K562 (cell line): Measurements from ENCODE around the gene ZNF705A. TPM values are rescaled to one million over a fixed set of nuclear protein-coding genes. Genes with fewer than 3 reads are reported as not detected.
A peak's percentile ranks its signal among the peaks of the same experiment; 100 is the strongest.
"Not testable (repeated sequence)": the region's sequence is repeated elsewhere in the genome, so short reads cannot be mapped to it uniquely, and the experiment has no call there.

ENCODE experiments used
- ATAC-seq: fragments of 200-7000 bp; cut with Tn5 transposase; 3 replicates; pipeline ENCODE4 v1.9.1; 2020; ENCODE audit warnings: moderate library complexity
- BruUV-seq: library from RNA; stranded (reverse); fragments of 400-500 nt; replicated peaks from 2 replicates; lab custom pipeline; 2021; lab: Mats Ljungman, UMichigan
- CTCF ChIA-PET: fragments of 300-600 bp; formaldehyde crosslinking; extraction: SDS; loops from one replicate; lab custom pipeline; 2021; ENCODE audit warnings: low intra/inter-chr PET ratio; lab: Yijun Ruan, JAX
- POLR2A ChIA-PET: fragments of 300-600, 350-650 bp; sonication (Branson Sonifier 250); formaldehyde crosslinking; extraction: SDS; loops from one replicate; lab custom pipeline; 2021; ENCODE audit warnings: antibody characterized with exemption, inconsistent platforms; lab: Yijun Ruan, JAX
- DNase-seq, 4 experiments: peaks; one replicate each; pipeline versions ENCODE4 v3.0.0 to v3.0.0-alpha.2; 2011 to 2018; ENCODE audit warnings: low spot score in 3 of 4, mixed read lengths in 3 of 4; ENCODE audit errors: extremely low read depth in 1 of 4
- FAIRE-seq: peaks from 2 replicates; lab custom pipeline; 2011; peaks lifted over from hg19 to GRCh38; lab: Jason Lieb, UNC
- H2AFZ ChIP-seq: 2 replicates; pipeline ENCODE4 v1.6.0; 2011; ENCODE audit warnings: low read depth, low read length, control low read depth, inconsistent platforms
- H3K27ac ChIP-seq: fragments of 200-600 bp; 3 replicates; pipeline ENCODE4 v1.8.0; 2011; ENCODE audit warnings: low read depth, mild to moderate bottlenecking, control low read depth, inconsistent platforms, low read length, moderate library complexity, mixed read lengths; ENCODE audit errors: extremely low read depth
- H3K27me3 ChIP-seq, 2 experiments: fragments of 300-600 bp in 1 of 2; 2 replicates in 1 of 2; 3 replicates in 1 of 2; pipeline versions ENCODE4 v1.6.0 to v1.8.0; 2011; ENCODE audit warnings: inconsistent platforms in 2 of 2, low read length in 2 of 2, mild to moderate bottlenecking in 1 of 2, mixed read lengths in 1 of 2, moderate library complexity in 1 of 2; ENCODE audit not compliant: control insufficient read depth in 2 of 2, insufficient read depth in 2 of 2
- H3K36me3 ChIP-seq: fragments of 300-600 bp; 3 replicates; pipeline ENCODE4 v1.8.0; 2011; ENCODE audit warnings: mild to moderate bottlenecking, low read length, inconsistent platforms; ENCODE audit not compliant: control insufficient read depth, insufficient read depth
- H3K4me1 ChIP-seq, 2 experiments: fragments of 200-600 bp in 1 of 2; replicated peaks in 1 of 2; 2 replicates in 1 of 2; 3 replicates in 1 of 2; pipeline versions ENCODE4 v1.5.1 to v1.8.0; 2011; ENCODE audit warnings: inconsistent platforms in 2 of 2, low read length in 2 of 2, mild to moderate bottlenecking in 1 of 2, mixed read lengths in 1 of 2, moderate library complexity in 1 of 2; ENCODE audit not compliant: control insufficient read depth in 2 of 2, insufficient read depth in 2 of 2
- H3K4me2 ChIP-seq: 2 replicates; pipeline ENCODE4 v1.6.1; 2011; ENCODE audit warnings: low read length, control low read depth, inconsistent platforms, mixed read lengths; ENCODE audit not compliant: insufficient read depth
- H3K4me3 ChIP-seq: fragments of 200-600 bp; sonication (generic), shearing (Covaris generic); 2 replicates; pipeline ENCODE4 v1.5.1; 2016; ENCODE audit warnings: control low read depth, inconsistent platforms
- H3K79me2 ChIP-seq: fragments of 200-600 bp; 3 replicates; pipeline ENCODE4 v1.8.0; 2011; ENCODE audit warnings: low read length, inconsistent platforms; ENCODE audit not compliant: control insufficient read depth, insufficient read depth
- H3K9ac ChIP-seq, 2 experiments: 2 replicates each; pipeline versions ENCODE4 v1.6.0 to v1.6.1; 2011; ENCODE audit warnings: low read depth in 2 of 2, low read length in 2 of 2, control low read depth in 1 of 2, inconsistent platforms in 1 of 2, mild to moderate bottlenecking in 1 of 2, mixed read lengths in 1 of 2; ENCODE audit not compliant: insufficient read depth in 1 of 2
- H3K9me1 ChIP-seq: one replicate; pipeline ENCODE4 v1.6.0; 2011; ENCODE audit warnings: inconsistent platforms, mild to moderate bottlenecking, low read length, moderate library complexity; ENCODE audit not compliant: control insufficient read depth, insufficient read depth
- H3K9me3 ChIP-seq: replicated peaks from 2 replicates; pipeline ENCODE4 v1.5.1; 2011; ENCODE audit warnings: low read depth, low read length, inconsistent platforms; ENCODE audit not compliant: control insufficient read depth, insufficient read depth
- H4K20me1 ChIP-seq: replicated peaks from 2 replicates; pipeline ENCODE4 v1.6.1; 2011; ENCODE audit warnings: low read length, inconsistent platforms, mixed read lengths; ENCODE audit not compliant: control insufficient read depth, insufficient read depth
- ZNF764 ChIP-seq: fragments of 250-450 bp; sonication (Bioruptor Pico); IDR thresholded peaks from 2 replicates; pipeline ENCODE4 v1.4.0; 2020; ENCODE audit warnings: low read depth, mild to moderate bottlenecking, moderate library complexity
- WGBS: fragments of 100-300 bp; shearing (Covaris generic); methylation state at CpG from one replicate; pipeline ENCODE4 v1.1.6; 2016; ENCODE audit warnings: low coverage, mixed read lengths; ENCODE audit not compliant: insufficient coverage; ENCODE audit errors: missing lambda C conversion rate; 5-methylcytosine and 5-hydroxymethylcytosine counted together
- in situ Hi-C: fragments of 300-500 bp; cut with MboI; formaldehyde crosslinking; loops from 4 replicates; pipeline ENCODE4 v1.15.0; 2018; ENCODE audit warnings: inconsistent platforms, mixed read lengths
- intact Hi-C: fragments of 100-400 bp; cut with micrococcal nuclease; formaldehyde crosslinking; loops from 2 replicates; pipeline ENCODE4 v1.14.2; 2022
- polyA plus RNA-seq, 8 experiments: library from polyadenylated mRNA; depleted of rRNA in 4 of 8; stranded (reverse) in 5 of 8; unstranded in 3 of 8; fragments of >200 nt; fragmentation: Nextera tagmentation in 2 of 8; fragmentation: Illumina TruSeq in 1 of 8; extraction: Ambion mirVana in 2 of 8; extraction: Trizol in 1 of 8; gene quantifications; 2 replicates each; pipeline versions ENCODE4 v1.2.1 to v1.2.3, GENCODE V29; 2011 to 2014; ENCODE audit warnings: inconsistent platforms in 1 of 8, missing spikeins in 1 of 8
- total RNA-seq, 7 experiments: library from RNA; depleted of rRNA in 6 of 7; stranded (reverse); fragments of >200 nt in 6 of 7; fragmentation: Illumina TruSeq in 2 of 7; extraction: Trizol in 2 of 7; gene quantifications; 2 replicates each; pipeline versions ENCODE4 v1.2.1 to v1.2.3, GENCODE V29; 2011 to 2021; ENCODE audit warnings: low replicate concordance in 1 of 7

Gene ZNF705A
- total and polyA plus RNA-seq, 9 of the 15 experiments (the other 6 are each of a cell fraction or from before 2014, with no cell fraction given), result not detected

DNA sequence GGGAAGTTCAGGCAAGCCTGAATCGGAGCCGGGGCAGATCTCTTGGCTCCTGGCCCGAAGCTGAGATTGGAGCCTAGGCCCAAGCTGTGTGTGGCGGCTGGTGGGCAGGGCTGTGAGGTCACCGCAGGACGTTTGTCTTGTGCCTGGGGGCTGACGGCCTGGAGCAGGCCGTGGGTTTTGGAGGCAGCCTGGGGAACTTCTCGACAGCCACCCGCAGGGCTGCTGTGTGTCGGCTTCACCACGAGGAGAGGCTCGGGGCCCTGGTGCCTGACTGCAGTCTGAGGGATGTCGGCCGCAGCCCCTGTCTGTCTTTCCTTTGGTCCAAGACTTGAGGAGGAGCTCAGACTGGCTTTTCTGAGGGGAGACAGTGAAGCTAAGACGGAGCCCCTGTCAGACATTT, 65.5 kb downstream of the ZNF705A start:
- H3K36me3 ChIP-seq, H2AFZ ChIP-seq, in situ Hi-C loops, H3K79me2 ChIP-seq, H3K4me2 ChIP-seq, H4K20me1 ChIP-seq, H3K27ac ChIP-seq, CTCF ChIA-PET, BruUV-seq, H3K9me3 ChIP-seq, DNase-seq, H3K9ac ChIP-seq, FAIRE-seq, ATAC-seq, H3K4me1 ChIP-seq, H3K9me1 ChIP-seq, POLR2A ChIA-PET, H3K4me3 ChIP-seq, intact Hi-C loops: not testable (repeated sequence)
- 47% methylated on average over 15 of the region's 16 CpGs for WGBS
- peaks cover 6 to 27% of the 10 kb centered on the region in 2 experiments; a peak in 3 of 5 replicates for H3K27me3 ChIP-seq
- TF ChIP-seq ZNF764 (CRISPR knock-in tag), result peak; percentile 80

DNA sequence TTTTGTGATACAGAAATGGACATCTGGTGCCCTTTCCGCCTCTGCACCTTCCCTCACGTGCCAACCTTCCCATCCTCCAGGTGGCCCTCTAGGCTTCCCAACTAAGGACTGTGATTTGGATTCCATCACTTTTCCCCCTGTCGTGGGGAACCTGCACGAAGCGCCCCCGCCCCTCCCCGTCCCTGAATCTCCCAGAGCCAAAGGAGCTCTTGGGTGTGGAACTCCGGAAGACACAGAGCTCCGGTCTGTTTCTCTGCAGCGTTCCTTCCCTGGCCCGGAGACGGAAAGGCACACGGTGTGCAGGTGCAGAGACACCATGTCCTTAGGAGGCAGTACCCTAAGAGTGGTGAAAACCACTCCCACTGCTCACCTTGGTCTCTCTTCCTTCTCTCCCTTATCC, 66.8 kb downstream of the ZNF705A start:
- intact Hi-C loops, H3K4me3 ChIP-seq, H3K79me2 ChIP-seq, in situ Hi-C loops, H3K36me3 ChIP-seq, H3K27ac ChIP-seq, ATAC-seq, BruUV-seq, H4K20me1 ChIP-seq, H3K9me3 ChIP-seq, H3K9ac ChIP-seq, H2AFZ ChIP-seq, H3K4me2 ChIP-seq, FAIRE-seq, DNase-seq, H3K9me1 ChIP-seq, CTCF ChIA-PET, POLR2A ChIA-PET: not testable (repeated sequence)
- H3K27me3 ChIP-seq, result peaks cover 6 to 26% of the 10 kb centered on the region in 2 experiments; a peak in 3 of 5 replicates
- WGBS, result 39% methylated on average over 11 of the region's 13 CpGs
- H3K4me1 ChIP-seq, result peaks cover 2 to 13% of the 10 kb centered on the region in 2 experiments; a peak in 2 of 5 replicates

DNA sequence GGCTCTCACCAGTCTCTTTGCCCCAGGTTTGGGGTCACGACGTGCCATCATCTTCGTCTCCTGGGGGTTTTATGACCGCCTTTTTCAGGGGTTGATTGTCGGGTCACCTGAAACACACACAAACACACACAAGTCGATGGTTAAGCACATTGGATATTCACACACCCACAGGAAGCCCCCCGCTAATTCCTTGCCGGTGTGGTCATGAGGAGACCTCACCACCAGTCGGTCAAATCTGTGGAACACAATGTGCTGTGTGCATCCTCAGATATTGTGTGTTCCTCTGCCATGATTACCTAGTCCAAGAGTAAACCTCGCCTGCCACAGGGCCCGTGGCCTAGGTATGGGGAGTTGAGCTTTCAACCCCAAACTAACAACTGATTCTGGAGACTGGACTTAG, 68.0 kb downstream of the ZNF705A start:
- H2AFZ ChIP-seq, H3K4me3 ChIP-seq, BruUV-seq, H3K4me2 ChIP-seq, POLR2A ChIA-PET, CTCF ChIA-PET, H3K9me1 ChIP-seq, H3K79me2 ChIP-seq, H3K9ac ChIP-seq, ATAC-seq, H3K9me3 ChIP-seq, FAIRE-seq, H4K20me1 ChIP-seq, intact Hi-C loops, H3K36me3 ChIP-seq, DNase-seq, H3K27ac ChIP-seq: not testable (repeated sequence)
- peaks cover 2 to 13% of the 10 kb centered on the region in 2 experiments; a peak in 2 of 5 replicates for H3K4me1 ChIP-seq
- peaks cover 3 to 19% of the 10 kb centered on the region in 2 experiments; a peak in 2 of 5 replicates for H3K27me3 ChIP-seq
- WGBS, result 56% methylated on average over 9 of the region's 11 CpGs
- in situ Hi-C loops, result loop anchor here (5.0 kb wide), 1 partner anchor 122 kb away; no protein-coding TSS in a partner anchor
